ENCODE data around the gene AFAP1L1. TPM values are rescaled to one million over a fixed set of nuclear protein-coding genes. Genes with fewer than 3 reads are reported as not detected.

Gene AFAP1L1
- total and polyA plus RNA-seq, 2 of the 13 experiments (the other 11 are each of a cell fraction or from before 2014, with no cell fraction given), result 0.38 to 1.0 TPM

DNA sequence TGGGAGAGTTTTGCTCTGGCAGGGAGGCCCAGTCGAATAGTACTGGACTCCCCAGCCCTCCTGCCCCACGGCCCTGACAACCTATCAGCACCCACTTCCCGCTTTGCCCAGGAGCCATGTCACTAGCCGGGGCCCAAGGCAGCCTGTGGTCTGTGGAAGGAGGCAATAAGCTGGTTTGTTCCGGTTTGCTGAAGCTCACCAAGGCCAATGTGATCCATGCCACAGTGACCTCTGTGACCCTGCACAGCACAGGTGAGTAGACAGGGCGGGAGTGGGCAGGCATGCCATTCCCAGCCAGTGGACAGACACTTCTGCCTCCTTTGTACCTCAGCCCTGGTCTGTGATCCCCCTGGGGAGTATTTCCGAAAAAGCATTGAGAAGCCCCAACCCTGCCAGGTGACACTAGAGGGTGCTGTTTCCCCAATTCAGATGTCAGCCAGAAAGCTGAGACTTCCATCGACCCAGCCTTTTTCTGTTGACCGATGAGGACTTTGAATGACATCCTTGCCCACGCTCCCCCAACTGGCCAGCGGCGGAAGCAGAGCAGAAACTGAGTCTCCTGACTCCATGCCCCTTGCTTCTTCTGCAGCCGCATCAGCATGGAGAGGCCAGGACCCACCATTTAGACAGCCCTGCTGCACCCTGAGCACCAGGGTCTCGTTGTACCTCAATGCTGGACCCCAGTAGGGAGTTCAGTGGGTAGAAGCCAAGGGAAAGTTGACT, 95.8 kb downstream of the AFAP1L1 start (continued):
- TF ChIP-seq, protein P1, sequence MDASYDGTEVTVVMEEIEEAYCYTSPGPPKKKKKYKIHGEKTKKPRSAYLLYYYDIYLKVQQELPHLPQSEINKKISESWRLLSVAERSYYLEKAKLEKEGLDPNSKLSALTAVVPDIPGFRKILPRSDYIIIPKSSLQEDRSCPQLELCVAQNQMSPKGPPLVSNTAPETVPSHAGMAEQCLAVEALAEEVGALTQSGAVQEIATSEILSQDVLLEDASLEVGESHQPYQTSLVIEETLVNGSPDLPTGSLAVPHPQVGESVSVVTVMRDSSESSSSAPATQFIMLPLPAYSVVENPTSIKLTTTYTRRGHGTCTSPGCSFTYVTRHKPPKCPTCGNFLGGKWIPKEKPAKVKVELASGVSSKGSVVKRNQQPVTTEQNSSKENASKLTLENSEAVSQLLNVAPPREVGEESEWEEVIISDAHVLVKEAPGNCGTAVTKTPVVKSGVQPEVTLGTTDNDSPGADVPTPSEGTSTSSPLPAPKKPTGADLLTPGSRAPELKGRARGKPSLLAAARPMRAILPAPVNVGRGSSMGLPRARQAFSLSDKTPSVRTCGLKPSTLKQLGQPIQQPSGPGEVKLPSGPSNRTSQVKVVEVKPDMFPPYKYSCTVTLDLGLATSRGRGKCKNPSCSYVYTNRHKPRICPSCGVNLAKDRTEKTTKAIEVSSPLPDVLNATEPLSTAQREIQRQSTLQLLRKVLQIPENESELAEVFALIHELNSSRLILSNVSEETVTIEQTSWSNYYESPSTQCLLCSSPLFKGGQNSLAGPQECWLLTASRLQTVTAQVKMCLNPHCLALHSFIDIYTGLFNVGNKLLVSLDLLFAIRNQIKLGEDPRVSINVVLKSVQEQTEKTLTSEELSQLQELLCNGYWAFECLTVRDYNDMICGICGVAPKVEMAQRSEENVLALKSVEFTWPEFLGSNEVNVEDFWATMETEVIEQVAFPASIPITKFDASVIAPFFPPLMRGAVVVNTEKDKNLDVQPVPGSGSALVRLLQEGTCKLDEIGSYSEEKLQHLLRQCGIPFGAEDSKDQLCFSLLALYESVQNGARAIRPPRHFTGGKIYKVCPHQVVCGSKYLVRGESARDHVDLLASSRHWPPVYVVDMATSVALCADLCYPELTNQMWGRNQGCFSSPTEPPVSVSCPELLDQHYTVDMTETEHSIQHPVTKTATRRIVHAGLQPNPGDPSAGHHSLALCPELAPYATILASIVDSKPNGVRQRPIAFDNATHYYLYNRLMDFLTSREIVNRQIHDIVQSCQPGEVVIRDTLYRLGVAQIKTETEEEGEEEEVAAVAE (CRISPR knock-in tag; IDR thresholded peaks at IDR 0.05; ENCODE audit: borderline replicate concordance), result peak; percentile 61; the same call in 1 of the 2 replicates
- TF ChIP-seq KDM5B (CRISPR knock-in tag; IDR thresholded peaks at IDR 0.05; ENCODE audit: borderline replicate concordance) (no peak), NRL (CRISPR knock-in tag; IDR thresholded peaks at IDR 0.05; ENCODE audit: borderline replicate concordance) (0 out of 2 replicates have a peak, but pooled peaks have one; percentile 5), ZNF124 (CRISPR knock-in tag; IDR thresholded peaks at IDR 0.05) (peak; percentile 79; the same call in 1 of the 2 replicates), ZNF652 (CRISPR knock-in tag; IDR thresholded peaks at IDR 0.05; ENCODE audit: borderline replicate concordance, low read depth) (no peak), RCOR2 (CRISPR knock-in tag; IDR thresholded peaks at IDR 0.05) (peak; percentile 53; the same call in 1 of the 2 replicates), HCFC1 (IDR thresholded peaks at IDR 0.05; ENCODE audit: low read depth, low read length) (no peak), ZNF878 (CRISPR knock-in tag; IDR thresholded peaks at IDR 0.05) (no peak), DR1 (CRISPR knock-in tag; IDR thresholded peaks at IDR 0.05) (no peak), SMAD3 (CRISPR knock-in tag; IDR thresholded peaks at IDR 0.05) (peak; percentile 77; the same call in 1 of the 2 replicates), ZSCAN9 (CRISPR knock-in tag; IDR thresholded peaks at IDR 0.05; ENCODE audit: borderline replicate concordance) (peak; percentile 81; the same call in 1 of the 2 replicates), FOXA3 (CRISPR knock-in tag; IDR thresholded peaks at IDR 0.05) (peak; percentile 70), DNMT3B (CRISPR knock-in tag; conservative IDR thresholded peaks at IDR 0.05) (no peak), ZBTB7B (CRISPR knock-in tag; IDR thresholded peaks at IDR 0.05) (peak; percentile 54; the same call in 1 of the 2 replicates)
- TF ChIP-seq, protein P2, sequence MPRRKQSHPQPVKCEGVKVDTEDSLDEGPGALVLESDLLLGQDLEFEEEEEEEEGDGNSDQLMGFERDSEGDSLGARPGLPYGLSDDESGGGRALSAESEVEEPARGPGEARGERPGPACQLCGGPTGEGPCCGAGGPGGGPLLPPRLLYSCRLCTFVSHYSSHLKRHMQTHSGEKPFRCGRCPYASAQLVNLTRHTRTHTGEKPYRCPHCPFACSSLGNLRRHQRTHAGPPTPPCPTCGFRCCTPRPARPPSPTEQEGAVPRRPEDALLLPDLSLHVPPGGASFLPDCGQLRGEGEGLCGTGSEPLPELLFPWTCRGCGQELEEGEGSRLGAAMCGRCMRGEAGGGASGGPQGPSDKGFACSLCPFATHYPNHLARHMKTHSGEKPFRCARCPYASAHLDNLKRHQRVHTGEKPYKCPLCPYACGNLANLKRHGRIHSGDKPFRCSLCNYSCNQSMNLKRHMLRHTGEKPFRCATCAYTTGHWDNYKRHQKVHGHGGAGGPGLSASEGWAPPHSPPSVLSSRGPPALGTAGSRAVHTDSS (CRISPR knock-in tag; conservative IDR thresholded peaks at IDR 0.05), result no peak
- TF ChIP-seq, protein P3, sequence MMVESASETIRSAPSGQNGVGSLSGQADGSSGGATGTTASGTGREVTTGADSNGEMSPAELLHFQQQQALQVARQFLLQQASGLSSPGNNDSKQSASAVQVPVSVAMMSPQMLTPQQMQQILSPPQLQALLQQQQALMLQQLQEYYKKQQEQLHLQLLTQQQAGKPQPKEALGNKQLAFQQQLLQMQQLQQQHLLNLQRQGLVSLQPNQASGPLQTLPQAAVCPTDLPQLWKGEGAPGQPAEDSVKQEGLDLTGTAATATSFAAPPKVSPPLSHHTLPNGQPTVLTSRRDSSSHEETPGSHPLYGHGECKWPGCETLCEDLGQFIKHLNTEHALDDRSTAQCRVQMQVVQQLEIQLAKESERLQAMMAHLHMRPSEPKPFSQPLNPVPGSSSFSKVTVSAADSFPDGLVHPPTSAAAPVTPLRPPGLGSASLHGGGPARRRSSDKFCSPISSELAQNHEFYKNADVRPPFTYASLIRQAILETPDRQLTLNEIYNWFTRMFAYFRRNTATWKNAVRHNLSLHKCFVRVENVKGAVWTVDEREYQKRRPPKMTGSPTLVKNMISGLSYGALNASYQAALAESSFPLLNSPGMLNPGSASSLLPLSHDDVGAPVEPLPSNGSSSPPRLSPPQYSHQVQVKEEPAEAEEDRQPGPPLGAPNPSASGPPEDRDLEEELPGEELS (CRISPR knock-in tag; IDR thresholded peaks at IDR 0.05), result no peak
- TF ChIP-seq, protein P4, sequence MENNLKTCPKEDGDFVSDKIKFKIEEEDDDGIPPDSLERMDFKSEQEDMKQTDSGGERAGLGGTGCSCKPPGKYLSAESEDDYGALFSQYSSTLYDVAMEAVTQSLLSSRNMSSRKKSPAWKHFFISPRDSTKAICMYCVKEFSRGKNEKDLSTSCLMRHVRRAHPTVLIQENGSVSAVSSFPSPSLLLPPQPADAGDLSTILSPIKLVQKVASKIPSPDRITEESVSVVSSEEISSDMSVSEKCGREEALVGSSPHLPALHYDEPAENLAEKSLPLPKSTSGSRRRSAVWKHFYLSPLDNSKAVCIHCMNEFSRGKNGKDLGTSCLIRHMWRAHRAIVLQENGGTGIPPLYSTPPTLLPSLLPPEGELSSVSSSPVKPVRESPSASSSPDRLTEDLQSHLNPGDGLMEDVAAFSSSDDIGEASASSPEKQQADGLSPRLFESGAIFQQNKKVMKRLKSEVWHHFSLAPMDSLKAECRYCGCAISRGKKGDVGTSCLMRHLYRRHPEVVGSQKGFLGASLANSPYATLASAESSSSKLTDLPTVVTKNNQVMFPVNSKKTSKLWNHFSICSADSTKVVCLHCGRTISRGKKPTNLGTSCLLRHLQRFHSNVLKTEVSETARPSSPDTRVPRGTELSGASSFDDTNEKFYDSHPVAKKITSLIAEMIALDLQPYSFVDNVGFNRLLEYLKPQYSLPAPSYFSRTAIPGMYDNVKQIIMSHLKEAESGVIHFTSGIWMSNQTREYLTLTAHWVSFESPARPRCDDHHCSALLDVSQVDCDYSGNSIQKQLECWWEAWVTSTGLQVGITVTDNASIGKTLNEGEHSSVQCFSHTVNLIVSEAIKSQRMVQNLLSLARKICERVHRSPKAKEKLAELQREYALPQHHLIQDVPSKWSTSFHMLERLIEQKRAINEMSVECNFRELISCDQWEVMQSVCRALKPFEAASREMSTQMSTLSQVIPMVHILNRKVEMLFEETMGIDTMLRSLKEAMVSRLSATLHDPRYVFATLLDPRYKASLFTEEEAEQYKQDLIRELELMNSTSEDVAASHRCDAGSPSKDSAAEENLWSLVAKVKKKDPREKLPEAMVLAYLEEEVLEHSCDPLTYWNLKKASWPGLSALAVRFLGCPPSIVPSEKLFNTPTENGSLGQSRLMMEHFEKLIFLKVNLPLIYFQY (CRISPR knock-in tag; IDR thresholded peaks at IDR 0.05; ENCODE audit: borderline replicate concordance), result peak; percentile 70; the same call in 1 of the 2 replicates

Data from HepG2 (cell line).